GM23338 (cell line): Measurements from ENCODE around the gene TRIM44. TPM values are rescaled to one million over a fixed set of nuclear protein-coding genes. Genes with fewer than 3 reads are reported as not detected.

ENCODE experiments used
- ATAC-seq: fragments of 200-7000 bp; cut with Tn5 transposase; 3 replicates; pipeline ENCODE4 v1.9.1; 2020
- DNase-seq: peaks from one replicate; pipeline ENCODE4 v3.0.0-alpha.2; 2015; ENCODE audit warnings: low spot score
- H2AFZ ChIP-seq: fragments of 200-600 bp; sonication (generic); 2 replicates; pipeline ENCODE4 v1.8.0; 2016; ENCODE audit warnings: antibody characterized with exemption, mild to moderate bottlenecking, moderate library complexity
- H3F3A ChIP-seq: fragments of 200-600 bp; sonication (generic); replicated peaks from 2 replicates; pipeline ENCODE4 v1.8.0; 2017; ENCODE audit warnings: antibody characterized with exemption, mixed run types, low read depth
- H3K27ac ChIP-seq: fragments of 200-600 bp; sonication (generic); 2 replicates; pipeline ENCODE4 v1.6.1; 2016; ENCODE audit warnings: low read depth
- H3K27me3 ChIP-seq: fragments of 200-600 bp; sonication (generic); 2 replicates; pipeline ENCODE4 v1.8.0; 2016; ENCODE audit warnings: mild to moderate bottlenecking, mixed run types, moderate library complexity; ENCODE audit not compliant: insufficient read depth
- H3K36me3 ChIP-seq: fragments of 200-600 bp; sonication (generic); 2 replicates; pipeline ENCODE4 v1.8.0; 2016; ENCODE audit warnings: mild to moderate bottlenecking; ENCODE audit not compliant: insufficient read depth
- H3K4me1 ChIP-seq: fragments of 200-600 bp; sonication (generic); 2 replicates; pipeline ENCODE4 v1.8.0; 2016; ENCODE audit warnings: mild to moderate bottlenecking, moderate library complexity; ENCODE audit not compliant: insufficient read depth
- H3K4me2 ChIP-seq: fragments of 200-600 bp; sonication (generic); 2 replicates; pipeline ENCODE4 v1.7.1; 2017; ENCODE audit warnings: mixed run types
- H3K4me3 ChIP-seq: fragments of 200-600 bp; sonication (generic); 2 replicates; pipeline ENCODE4 v1.6.1; 2016; ENCODE audit warnings: mixed run types
- H3K79me2 ChIP-seq: fragments of 200-600 bp; sonication (generic); replicated peaks from 2 replicates; pipeline ENCODE4 v1.8.0; 2017; ENCODE audit warnings: mild to moderate bottlenecking; ENCODE audit not compliant: insufficient read depth
- H3K9me2 ChIP-seq: fragments of 200-600 bp; sonication (generic); 2 replicates; pipeline ENCODE4 v1.8.0; 2017; ENCODE audit not compliant: insufficient read depth
- H4K20me1 ChIP-seq: fragments of 200-600 bp; sonication (generic); replicated peaks from 2 replicates; pipeline ENCODE4 v1.8.0; 2017; ENCODE audit warnings: mild to moderate bottlenecking; ENCODE audit not compliant: insufficient read depth
- H3K27ac Mint-ChIP-seq: 2 replicates; pipeline ENCODE4 v1.8.0; 2020; ENCODE audit warnings: inconsistent platforms, mild to moderate bottlenecking, moderate library complexity, mixed read lengths
- H3K27me3 Mint-ChIP-seq: 3 replicates; pipeline ENCODE4 v1.8.0; 2022; ENCODE audit warnings: low read depth, mild to moderate bottlenecking, moderate library complexity, mixed read lengths, inconsistent platforms; ENCODE audit not compliant: insufficient read depth, poor library complexity
- H3K36me3 Mint-ChIP-seq: 3 replicates; pipeline ENCODE4 v1.8.0; 2021; ENCODE audit warnings: low read depth, mild to moderate bottlenecking, inconsistent platforms, moderate library complexity, mixed read lengths
- H3K4me1 Mint-ChIP-seq: 3 replicates; pipeline ENCODE4 v1.8.0; 2020; ENCODE audit warnings: mild to moderate bottlenecking, inconsistent platforms, mixed read lengths
- H3K4me3 Mint-ChIP-seq: 3 replicates; pipeline ENCODE4 v1.8.0; 2021; ENCODE audit warnings: moderate library complexity, mild to moderate bottlenecking, inconsistent platforms, mixed read lengths
- H3K9me3 Mint-ChIP-seq: 3 replicates; pipeline ENCODE4 v1.8.0; 2020; ENCODE audit warnings: moderate library complexity, mild to moderate bottlenecking, inconsistent platforms, mixed read lengths
- CREB1 ChIP-seq: fragments of 250-450 bp; sonication (Bioruptor Pico); IDR thresholded peaks from 2 replicates; pipeline ENCODE4 v1.5.0; 2020; ENCODE audit warnings: low read depth, mild to moderate bottlenecking, moderate library complexity
- CTCF ChIP-seq, 2 experiments: fragments of 200-600 bp in 1 of 2; sonication (generic) in 1 of 2; conservative IDR thresholded peaks; 2 replicates each; pipeline versions ENCODE4 v1.5.1 to v1.6.1; 2016 to 2017; ENCODE audit warnings: antibody characterized with exemption in 2 of 2, low read depth in 2 of 2, mild to moderate bottlenecking in 2 of 2, moderate library complexity in 1 of 2
- ETS1 ChIP-seq: IDR thresholded peaks from 2 replicates; pipeline ENCODE4 v1.6.1; 2016; ENCODE audit warnings: antibody characterized with exemption
- EZH2 ChIP-seq: fragments of 200-600 bp; sonication (generic); IDR thresholded peaks from one replicate; pipeline ENCODE4 v1.8.0; 2017; ENCODE audit warnings: antibody characterized with exemption, mild to moderate bottlenecking, low read depth; ENCODE audit not compliant: unreplicated experiment
- EZH2phosphoT487 ChIP-seq: fragments of 200-600 bp; sonication (generic); IDR thresholded peaks from one replicate; pipeline ENCODE4 v1.8.1; 2018; ENCODE audit warnings: antibody characterized with exemption; ENCODE audit not compliant: unreplicated experiment
- JUNB ChIP-seq: IDR thresholded peaks from one replicate; pipeline ENCODE4 v1.6.1; 2016; ENCODE audit warnings: antibody characterized with exemption; ENCODE audit not compliant: unreplicated experiment
- NANOG ChIP-seq: IDR thresholded peaks from 2 replicates; pipeline ENCODE4 v1.6.1; 2016; ENCODE audit warnings: antibody characterized with exemption, borderline replicate concordance
- POLR2AphosphoS5 ChIP-seq: IDR thresholded peaks from 2 replicates; pipeline ENCODE4 v1.6.1; 2016; ENCODE audit warnings: antibody characterized with exemption, low read depth
- REST ChIP-seq: IDR thresholded peaks from one replicate; pipeline ENCODE4 v1.6.1; 2018; ENCODE audit warnings: antibody characterized with exemption; ENCODE audit not compliant: unreplicated experiment
- STAT1 ChIP-seq: IDR thresholded peaks from one replicate; pipeline ENCODE4 v1.6.1; 2016; ENCODE audit warnings: antibody characterized with exemption; ENCODE audit not compliant: unreplicated experiment
- ZNF114 ChIP-seq: fragments of 250-450 bp; sonication (Bioruptor Pico); IDR thresholded peaks from 2 replicates; pipeline ENCODE4 v1.5.0; 2020; ENCODE audit warnings: mild to moderate bottlenecking, moderate library complexity
- ZNF331 ChIP-seq: fragments of 250-450 bp; sonication (Bioruptor Pico); IDR thresholded peaks from 2 replicates; pipeline ENCODE4 v1.5.0; 2020; ENCODE audit warnings: low read depth, mild to moderate bottlenecking, moderate library complexity
- ZNF462 ChIP-seq: fragments of 250-450 bp; sonication (Bioruptor Pico); IDR thresholded peaks from 2 replicates; pipeline ENCODE4 v1.5.0; 2020; ENCODE audit warnings: mild to moderate bottlenecking, moderate library complexity
- polyA plus RNA-seq: library from polyadenylated mRNA; unstranded; fragments of >200 nt; fragmentation: Nextera tagmentation; extraction: Ambion mirVana; gene quantifications from 2 replicates; pipeline ENCODE4 v1.2.1, GENCODE V29; 2016
- total RNA-seq: library from RNA; depleted of rRNA; stranded (reverse); fragments of >200 nt; shearing (Covaris generic); gene quantifications from 2 replicates; pipeline ENCODE4 v1.2.3, GENCODE V29; 2014

The TRIM44 gene
- total and polyA plus RNA-seq, 2 experiments from 2014 or later: 10.3 to 10.4 TPM

GRCh38 chr11:35633827-35634423 lies 28.6 kb upstream of the TRIM44 start:
- TF ChIP-seq CREB1 (CRISPR knock-in tag): no peak
- TF ChIP-seq NANOG: no peak
- no peak for TF ChIP-seq POLR2AphosphoS5
- no peak for TF ChIP-seq JUNB
- TF ChIP-seq ZNF462 (CRISPR knock-in tag): no peak
- TF ChIP-seq ZNF331 (CRISPR knock-in tag): no peak
- no peak for TF ChIP-seq EZH2
- TF ChIP-seq STAT1: no peak
- TF ChIP-seq ZNF114: no peak
- no peak for TF ChIP-seq ETS1
- TF ChIP-seq REST: no peak
- no peak for TF ChIP-seq EZH2phosphoT487
- no peak for TF ChIP-seq CTCF (conservative IDR thresholded peaks at IDR 0.05; ENCODE audit: low read depth in 2 of 2)
- no peak for ATAC-seq
- H3K36me3 Mint-ChIP-seq: no peaks in the 10 kb centered on the region

More at GRCh38 chr11:35633827-35634423, 28.6 kb upstream of the TRIM44 start:
- 0 out of 2 replicates have a peak, but pooled peaks cover 5% of the 10 kb centered on the region for H3K9me2 ChIP-seq
- H3K4me3 Mint-ChIP-seq: no peak overlapping the region
- peaks cover 6% of the 10 kb centered on the region for H3K4me1 ChIP-seq
- H3K27me3 Mint-ChIP-seq: no peaks in the 10 kb centered on the region
- no peaks in the 10 kb centered on the region for H3F3A ChIP-seq
- no peak for DNase-seq
- H3K27ac Mint-ChIP-seq: no peak overlapping the region
- H3K9me3 Mint-ChIP-seq: no peaks in the 10 kb centered on the region
- H3K27me3 ChIP-seq: no peaks in the 10 kb centered on the region
- no peaks in the 10 kb centered on the region for H3K4me1 Mint-ChIP-seq
- no peaks in the 10 kb centered on the region for H4K20me1 ChIP-seq
- no peak overlapping the region for H3K27ac ChIP-seq
- H3K79me2 ChIP-seq: no peaks in the 10 kb centered on the region
- no peaks in the 10 kb centered on the region for H3K36me3 ChIP-seq
- H2AFZ ChIP-seq: no peak overlapping the region
- no peak overlapping the region for H3K4me2 ChIP-seq
- no peak overlapping the region for H3K4me3 ChIP-seq
